GM19467 (cell line): ENCODE measurements around the gene SLC36A4.
"Not testable (repeated sequence)": the region's sequence is repeated elsewhere in the genome, so short reads cannot be mapped to it uniquely, and the experiment has no call there.

Experiments
- ATAC-seq: cut with Tn5 transposase; IDR thresholded peaks from one replicate; pipeline ENCODE4 v1.9.1; 2021; ENCODE audit warnings: mild to moderate bottlenecking, moderate library complexity; ENCODE audit not compliant: unreplicated experiment

SLC36A4 gene

DNA sequence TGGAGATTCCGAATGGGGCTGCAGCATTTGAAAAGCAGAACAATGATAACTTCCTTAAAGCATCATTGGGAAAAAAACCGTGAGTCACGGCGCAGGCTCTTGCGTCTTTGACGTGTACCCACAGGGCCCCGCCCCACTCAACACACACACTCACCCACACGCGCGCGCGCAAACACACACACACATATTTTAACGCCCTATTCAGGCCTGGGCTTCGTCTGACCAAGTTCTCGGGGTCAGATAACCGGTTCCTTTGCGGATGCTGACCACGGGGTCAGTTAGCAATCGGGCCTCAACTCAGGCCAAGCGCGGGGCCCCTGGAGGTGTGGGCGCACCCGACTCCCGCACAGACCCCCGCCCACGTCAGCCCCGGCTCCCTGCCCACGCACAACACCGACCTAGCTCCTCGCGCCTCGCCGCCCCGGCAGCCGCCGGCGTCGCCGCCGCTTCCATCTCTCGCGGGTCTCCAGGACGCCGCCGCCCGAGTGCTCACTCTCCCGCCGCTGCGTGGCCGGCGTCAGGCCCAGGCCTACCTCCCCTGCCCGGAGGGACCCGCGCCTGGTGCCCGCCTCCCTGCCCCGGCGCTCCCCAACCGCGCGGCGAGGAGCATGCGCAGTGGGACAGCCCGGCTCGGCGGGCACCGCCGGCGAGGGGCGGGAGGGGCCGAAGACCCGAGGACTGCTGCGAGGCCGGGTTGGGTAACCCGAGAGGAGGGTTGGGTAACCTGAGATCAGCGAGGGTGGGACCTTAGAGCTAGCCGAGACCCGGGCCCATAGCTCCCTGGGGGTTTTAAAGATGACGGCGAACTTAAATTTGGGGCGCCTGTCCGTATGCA is at the start of gene SLC36A4:
TSS of gene SLC36A4 (minus strand) at position 612 of the 835 bp plus-strand sequence. CDS start at position 453, 159 bp downstream.
- ATAC-seq, result peak; percentile 90

DNA sequence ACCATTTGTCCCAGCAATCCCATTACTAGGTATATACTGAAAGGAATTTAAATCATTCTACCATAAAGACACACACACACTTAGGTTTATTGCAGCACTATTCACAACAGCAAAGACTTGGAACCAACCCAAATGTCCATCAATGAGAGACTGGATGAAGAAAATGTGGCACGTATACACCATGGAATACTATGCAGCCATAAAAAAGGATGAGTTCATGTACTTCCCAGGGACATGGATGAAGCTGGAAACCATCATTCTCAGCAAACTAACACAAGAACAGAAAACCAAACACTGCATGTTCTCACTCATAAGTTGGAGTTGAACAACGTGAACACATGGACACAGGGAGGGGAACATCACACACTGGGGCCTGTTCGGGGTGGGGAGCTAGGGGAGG is 49.0 kb upstream of the SLC36A4 start:
- not testable (repeated sequence) for ATAC-seq

GRCh38 chr11:93244018-93244417 is 46.2 kb upstream of the SLC36A4 start:
- no peak for ATAC-seq

DNA sequence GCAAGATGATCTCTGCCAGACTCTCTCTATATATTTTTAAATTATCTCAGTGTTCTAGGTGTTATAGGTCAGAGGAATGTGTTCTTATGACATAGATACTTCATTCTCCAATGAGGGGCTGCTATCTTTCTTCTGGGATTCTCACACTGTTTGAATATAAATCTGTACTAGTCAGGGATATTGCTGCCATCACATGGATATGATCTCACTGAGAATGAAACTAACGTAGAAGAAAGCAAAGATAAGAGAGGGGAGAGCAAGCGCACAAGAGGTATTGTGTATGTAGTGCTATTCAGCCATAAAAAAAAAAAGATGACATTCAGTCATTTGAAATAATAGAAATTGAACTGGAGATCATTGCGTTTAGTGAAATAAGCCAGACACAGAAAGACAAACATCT is 42.2 kb upstream of the SLC36A4 start:
- no peak for ATAC-seq

GRCh38 chr11:93238956-93239355 is 41.2 kb upstream of the SLC36A4 start:
- no peak for ATAC-seq

DNA sequence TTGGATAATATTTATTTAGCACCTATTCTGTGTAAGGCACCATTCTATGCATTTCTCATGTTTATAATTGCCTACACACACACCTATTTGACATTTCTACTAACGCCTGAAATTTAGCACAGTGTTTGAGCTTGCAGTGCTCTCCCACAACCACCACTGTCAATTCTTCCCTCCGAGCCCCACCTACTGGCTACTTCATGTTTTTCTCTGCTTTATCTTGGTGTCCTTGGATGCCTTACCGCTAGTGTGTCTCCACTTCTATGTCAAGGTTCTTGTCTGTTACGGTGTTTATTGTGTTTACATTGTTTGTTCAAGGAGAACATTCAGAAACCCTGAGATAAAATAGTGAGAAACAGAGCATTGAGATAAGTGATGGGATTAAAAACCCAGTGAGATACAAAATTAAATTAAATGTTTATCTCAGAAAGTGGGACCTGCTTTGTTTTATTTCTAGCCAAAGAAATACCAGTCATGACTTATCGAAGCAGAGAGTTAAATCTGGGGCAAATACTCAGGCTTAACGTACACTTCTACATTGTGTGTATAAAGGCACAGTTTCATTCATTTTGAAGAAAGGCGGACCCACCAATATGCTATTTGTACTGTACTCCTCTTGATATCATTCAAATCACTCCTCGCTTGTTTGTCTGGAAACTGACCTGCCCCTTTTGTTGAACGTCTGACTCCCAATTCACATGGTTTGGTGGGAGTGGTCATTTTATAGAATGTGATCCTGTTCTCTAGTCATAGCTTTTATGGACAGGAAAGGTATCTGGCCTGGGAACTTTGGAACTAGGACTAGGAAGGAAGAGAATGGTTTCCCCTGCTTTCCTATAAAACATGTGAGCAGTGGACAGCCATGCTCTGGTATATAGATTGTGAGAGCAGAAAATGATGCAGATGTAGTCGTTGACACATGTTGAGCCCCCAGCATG is 39.2 kb upstream of the SLC36A4 start:
- ATAC-seq, result no peak

DNA sequence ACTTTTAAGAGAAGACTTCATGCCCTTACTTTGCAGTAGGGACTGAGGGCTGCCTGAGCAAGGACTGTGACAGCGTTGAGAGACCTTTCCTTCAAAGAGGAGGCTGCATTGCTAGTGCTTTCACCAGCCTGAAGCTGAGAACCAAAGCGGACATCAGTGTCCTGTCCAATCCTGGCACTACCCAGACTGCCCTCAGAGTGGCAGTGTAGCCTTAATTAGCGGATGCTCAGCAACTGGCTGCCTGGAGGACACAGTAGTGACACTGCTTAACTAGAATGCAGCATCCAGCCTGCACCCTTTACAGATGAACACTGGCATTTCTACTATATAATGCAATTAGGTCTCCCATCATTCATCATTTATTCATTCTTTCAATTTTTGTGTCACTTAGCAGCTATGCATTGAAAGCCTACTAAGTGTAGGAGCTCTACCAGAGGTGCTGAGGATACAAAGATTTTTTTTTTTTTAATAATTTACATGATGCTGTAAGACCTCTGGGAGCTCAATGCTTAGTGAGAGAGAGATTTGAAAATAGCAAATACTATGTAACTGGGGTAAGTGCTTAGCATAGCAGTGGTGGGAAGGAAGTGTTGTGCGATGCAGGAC is 36.9 kb upstream of the SLC36A4 start:
- ATAC-seq, result peak; percentile 98

DNA sequence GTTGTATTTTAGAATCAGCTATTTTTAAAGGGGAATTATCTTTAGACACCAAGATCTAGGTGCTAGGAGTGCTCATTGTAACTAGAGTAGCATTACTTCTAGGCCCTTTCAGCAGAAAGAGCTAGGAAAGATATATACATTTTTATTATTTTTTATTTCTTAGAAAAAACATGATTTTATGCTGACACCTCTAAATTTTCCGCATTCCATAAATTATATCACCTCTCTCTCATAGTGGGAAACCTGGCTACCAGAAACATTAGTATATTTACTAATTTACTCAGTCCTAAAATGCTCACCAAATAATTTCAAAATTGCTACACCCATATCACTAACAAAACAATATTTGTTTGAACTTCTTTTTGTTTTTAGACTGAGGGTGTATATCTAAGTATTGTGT is 32.1 kb upstream of the SLC36A4 start:
- no peak for ATAC-seq

- ATAC-seq, result no peak
Observed at GRCh38 chr11:93225662-93226061, 27.9 kb upstream of the SLC36A4 start.

- no peak for ATAC-seq
Observed at GRCh38 chr11:93221539-93221938, 23.7 kb upstream of the SLC36A4 start.

DNA sequence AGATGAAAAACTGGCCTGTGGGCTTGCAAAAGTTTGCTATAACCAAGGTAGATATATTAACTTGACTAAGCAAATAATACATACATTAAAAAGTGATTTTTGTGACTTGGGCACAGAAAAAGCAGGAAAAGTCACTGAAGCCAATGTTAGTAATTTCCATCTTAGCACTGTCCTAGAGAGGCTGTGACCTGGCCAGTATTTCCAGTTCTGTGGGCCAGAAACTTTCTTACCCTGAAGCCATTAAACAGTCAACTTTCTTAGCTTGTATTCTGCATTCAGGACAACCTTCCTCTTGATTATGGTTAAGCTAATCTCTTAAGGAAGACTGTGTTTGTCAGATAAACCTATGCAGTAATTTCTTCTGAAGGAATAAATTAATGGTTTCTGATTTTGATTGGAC is 22.3 kb upstream of the SLC36A4 start:
- ATAC-seq, result no peak

GRCh38 chr11:93219440-93219839 is 21.6 kb upstream of the SLC36A4 start:
- ATAC-seq, result no peak

DNA sequence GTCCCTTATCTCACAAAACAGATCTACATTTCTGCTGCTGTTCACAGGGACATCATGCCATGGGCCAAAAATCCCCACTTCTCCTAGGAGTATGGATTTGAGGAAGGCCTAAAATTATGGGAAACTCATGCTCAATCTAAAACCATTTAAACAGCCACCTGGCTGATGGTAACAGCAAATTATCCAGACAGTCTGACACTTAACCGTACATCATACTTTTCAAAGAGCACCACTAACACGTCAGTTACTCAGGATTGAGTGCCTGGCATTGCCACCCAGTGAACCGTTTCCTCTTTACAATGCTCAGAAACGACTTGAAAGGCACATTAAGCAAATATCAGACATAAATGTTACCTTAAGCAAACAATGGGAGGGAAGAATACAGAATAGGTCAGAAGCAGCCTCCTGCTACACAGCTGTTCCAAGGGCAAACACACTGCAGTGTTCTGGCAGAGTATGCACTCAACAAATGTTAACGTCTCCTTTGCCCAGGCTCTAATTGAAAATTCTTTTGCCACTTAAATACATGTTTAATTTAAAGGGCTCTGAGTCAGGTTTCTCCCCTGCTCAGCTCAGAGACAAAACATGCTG is 18.8 kb upstream of the SLC36A4 start:
- ATAC-seq, result no peak

DNA sequence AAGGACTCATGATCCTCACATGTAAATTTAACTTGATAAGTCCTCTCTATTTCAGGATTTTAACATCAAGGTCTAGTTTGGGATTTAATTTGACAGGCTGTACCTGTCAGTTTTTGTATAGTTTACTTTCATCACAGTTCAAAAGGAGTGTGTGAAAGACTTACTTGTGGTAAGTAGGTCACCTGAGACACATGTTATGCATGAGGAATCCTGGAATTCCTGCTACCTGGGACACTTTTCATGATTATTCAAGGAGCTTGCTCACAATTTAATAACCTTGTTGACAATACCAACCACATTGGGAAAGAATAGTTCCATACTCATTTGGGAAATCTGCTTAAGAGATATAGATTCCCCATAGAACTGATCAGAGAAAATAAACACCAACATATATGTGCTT is 15.8 kb upstream of the SLC36A4 start:
- ATAC-seq, result no peak

- ATAC-seq, result no peak
Observed at GRCh38 chr11:93212094-93212493, 14.3 kb upstream of the SLC36A4 start.

DNA sequence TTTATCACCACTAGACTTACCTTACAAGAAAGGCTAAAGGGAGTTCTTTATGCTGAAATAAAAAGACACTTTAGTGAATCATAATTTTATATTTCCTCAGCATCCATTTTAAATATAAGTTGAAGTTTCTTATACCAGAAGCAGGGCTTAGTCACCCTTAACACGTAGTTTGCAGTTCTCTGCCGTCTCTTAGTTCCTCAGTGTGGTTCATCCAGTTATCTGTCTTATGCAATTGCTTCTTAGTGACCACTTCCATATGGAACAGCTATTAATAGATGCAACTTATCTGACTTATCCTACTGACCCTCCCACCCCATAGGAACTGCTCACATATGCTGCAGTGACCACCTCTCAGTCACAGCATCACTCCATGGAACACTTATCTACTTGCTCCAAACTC is 11.7 kb upstream of the SLC36A4 start:
- no peak for ATAC-seq

DNA sequence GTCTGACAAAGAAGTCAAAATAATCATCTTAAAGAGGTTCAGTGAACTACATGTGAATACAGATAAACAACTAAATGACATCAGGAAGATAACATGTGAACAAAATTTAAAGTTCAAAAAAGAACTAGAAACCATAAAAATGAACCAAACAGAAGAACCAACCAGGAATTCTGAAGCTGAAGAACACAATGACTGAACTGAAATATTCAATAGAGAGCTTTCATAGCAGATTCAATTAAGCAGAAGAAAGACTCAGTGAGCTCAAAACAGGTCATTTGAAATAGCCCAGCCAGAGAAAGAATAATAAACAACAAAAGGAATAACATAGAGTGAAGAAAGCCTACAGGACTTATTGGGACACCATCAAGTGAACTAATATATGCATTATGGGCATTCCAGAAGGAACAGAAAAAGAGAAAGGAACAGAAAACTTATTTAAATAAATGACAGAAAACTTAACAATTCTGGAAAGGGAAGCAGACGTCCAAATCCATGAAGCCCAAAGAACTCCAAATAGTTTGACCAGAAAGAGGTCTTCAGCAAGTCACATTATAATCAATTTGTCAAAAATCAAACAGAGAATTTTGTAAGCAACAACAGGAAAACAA is 11.0 kb upstream of the SLC36A4 start:
- ATAC-seq, result no peak

- no peak for ATAC-seq
Observed at GRCh38 chr11:93199616-93200015, 1.8 kb upstream of the SLC36A4 start.

DNA sequence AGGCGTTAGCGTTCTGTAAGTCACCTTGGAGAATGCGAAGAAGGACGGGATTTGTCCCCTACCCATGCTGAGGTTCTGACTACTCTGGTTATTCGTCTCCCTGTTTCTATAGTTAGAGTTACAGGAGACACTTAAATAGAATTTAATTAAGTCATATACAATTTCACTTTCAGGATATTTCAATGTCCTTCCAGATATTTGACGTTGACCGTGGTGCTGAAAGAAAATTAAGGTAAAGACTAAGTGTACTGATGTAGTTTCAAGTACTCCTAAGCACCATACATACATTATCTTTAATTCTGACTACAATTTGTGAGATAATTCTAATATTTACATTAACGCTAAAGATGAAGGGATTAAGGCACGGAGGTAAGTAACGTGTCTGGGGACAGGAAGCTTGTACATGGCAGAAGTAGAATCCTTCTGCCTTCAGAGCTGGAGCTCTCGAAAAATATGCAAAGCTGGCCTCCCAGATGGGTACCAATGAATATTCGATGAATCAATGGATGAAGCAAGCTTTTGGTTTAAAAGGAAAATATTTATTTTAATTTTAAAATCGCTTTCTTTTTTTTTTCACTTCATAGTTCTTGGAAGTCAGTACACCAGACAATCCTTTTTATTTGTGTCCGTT is 539 bp upstream of the SLC36A4 start:
- ATAC-seq, result no peak

GRCh38 chr11:93196816-93197379 is 893 bp downstream of the SLC36A4 start:
- peak; percentile 16 for ATAC-seq
